ENCODE data around the gene CHRDL2. TPM values are rescaled to one million over a fixed set of nuclear protein-coding genes. Genes with fewer than 3 reads are reported as not detected.
A peak's percentile ranks its signal among the peaks of the same experiment; 100 is the strongest.

CHRDL2 gene
- total and polyA plus RNA-seq, 7 donors = 6.1 to 45.1 (median 14.6) TPM; not detected in 1

- H3K27ac ChIP-seq = peak overlapping the region in 3 of 4 donors; percentile 42 to 64 (median 61)
These were observed 20.8 kb downstream of the CHRDL2 start for GRCh38 chr11:74710281-74710938.

GRCh38 chr11:74709175-74709574 lies 22.1 kb downstream of the CHRDL2 start:
- no peak overlapping the region for H3K4me3 ChIP-seq
- no peaks in the 10 kb centered on the region for H3K9me3 ChIP-seq
- peaks cover 0 to 20% (median 10%) of the 10 kb centered on the region in 4 donors for H3K4me1 ChIP-seq
- no peak for DNase-seq
- peak overlapping the region in 2 of 4 donors; percentile 39 to 61 for H3K27ac ChIP-seq
- WGBS, 2 donors = 62 to 75% methylated on average over 3 of the region's 3 CpGs
- TF ChIP-seq EP300 (IDR thresholded peaks at IDR 0.05) = no peak
- TF ChIP-seq, protein P1, sequence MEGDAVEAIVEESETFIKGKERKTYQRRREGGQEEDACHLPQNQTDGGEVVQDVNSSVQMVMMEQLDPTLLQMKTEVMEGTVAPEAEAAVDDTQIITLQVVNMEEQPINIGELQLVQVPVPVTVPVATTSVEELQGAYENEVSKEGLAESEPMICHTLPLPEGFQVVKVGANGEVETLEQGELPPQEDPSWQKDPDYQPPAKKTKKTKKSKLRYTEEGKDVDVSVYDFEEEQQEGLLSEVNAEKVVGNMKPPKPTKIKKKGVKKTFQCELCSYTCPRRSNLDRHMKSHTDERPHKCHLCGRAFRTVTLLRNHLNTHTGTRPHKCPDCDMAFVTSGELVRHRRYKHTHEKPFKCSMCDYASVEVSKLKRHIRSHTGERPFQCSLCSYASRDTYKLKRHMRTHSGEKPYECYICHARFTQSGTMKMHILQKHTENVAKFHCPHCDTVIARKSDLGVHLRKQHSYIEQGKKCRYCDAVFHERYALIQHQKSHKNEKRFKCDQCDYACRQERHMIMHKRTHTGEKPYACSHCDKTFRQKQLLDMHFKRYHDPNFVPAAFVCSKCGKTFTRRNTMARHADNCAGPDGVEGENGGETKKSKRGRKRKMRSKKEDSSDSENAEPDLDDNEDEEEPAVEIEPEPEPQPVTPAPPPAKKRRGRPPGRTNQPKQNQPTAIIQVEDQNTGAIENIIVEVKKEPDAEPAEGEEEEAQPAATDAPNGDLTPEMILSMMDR (IDR thresholded peaks at IDR 0.05) = no peak
- no peak for TF ChIP-seq POLR2A (IDR thresholded peaks at IDR 0.05)
- no peak for TF ChIP-seq POLR2AphosphoS5 (IDR thresholded peaks at IDR 0.05)
- peaks cover 0 to 71% (median 9%) of the 10 kb centered on the region in 4 donors for H3K36me3 ChIP-seq
- H3K27me3 ChIP-seq = no peaks in the 10 kb centered on the region
- intact Hi-C loops (cut with DNase I) = no loop called here

More at GRCh38 chr11:74710281-74710938, 20.8 kb downstream of the CHRDL2 start:
- Histone ChIP-seq H3K27me3 (no peaks in the 10 kb centered on the region), H3K36me3 (peaks cover 0 to 68% (median 7%) of the 10 kb centered on the region in 4 donors), H3K4me1 (peaks cover 0 to 20% (median 10%) of the 10 kb centered on the region in 4 donors), H3K4me3 (no peak overlapping the region), H3K9me3 (no peaks in the 10 kb centered on the region)
- WGBS, 2 donors = 69 to 78% methylated on average over 8 of the region's 8 CpGs
- intact Hi-C loops (cut with DNase I) = no loop called here
- no peak for DNase-seq
- TF ChIP-seq, protein P1 (IDR thresholded peaks at IDR 0.05) = no peak
- TF ChIP-seq POLR2AphosphoS5 (IDR thresholded peaks at IDR 0.05) (peak in 1 of 4 donors; percentile 44), POLR2A (IDR thresholded peaks at IDR 0.05) (no peak)

DNA sequence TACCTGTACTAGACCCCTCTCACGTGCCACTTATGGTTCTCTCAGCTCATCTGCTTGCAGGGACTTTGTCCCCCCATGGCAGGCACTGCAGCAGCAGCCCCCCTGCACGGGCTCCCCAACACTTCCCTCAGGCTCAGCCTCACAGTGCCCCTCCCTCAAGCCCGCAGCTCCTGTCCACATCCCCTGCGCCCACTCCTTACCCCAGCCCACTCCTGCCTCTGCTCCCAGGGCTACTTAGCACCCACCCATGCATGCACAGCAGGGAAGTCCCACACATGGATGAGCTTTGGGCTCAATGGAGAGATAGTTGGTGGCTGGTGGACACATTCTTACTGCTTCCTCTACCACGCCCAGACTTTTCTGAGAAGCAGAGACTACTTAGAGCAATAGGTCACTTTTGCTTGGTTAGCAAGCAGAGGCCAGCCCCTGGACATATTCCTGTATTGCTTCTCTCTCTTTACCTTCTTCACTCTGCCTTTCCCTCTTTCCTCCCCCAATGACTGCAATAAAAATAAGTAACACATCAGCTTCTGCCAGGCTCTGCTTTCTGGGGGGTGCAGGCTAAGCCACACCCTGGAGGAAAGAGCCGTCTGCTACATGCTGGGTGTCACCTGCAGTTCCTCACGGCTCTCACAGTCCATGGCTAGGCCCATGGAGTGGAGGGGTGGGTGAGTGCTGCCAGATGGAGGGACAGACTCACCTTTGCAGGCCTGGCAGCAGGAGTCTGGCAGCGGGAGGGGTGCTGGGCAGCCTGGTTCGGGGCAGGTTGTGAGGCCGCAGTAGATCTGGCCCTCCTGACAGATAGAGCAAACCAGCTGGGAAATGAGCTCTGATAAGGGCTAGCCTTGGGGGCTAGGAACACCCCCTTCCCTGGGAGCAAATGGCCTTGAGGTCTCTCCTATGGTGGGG lies 23.4 kb downstream of the CHRDL2 start:
- intact Hi-C loops (cut with DNase I) = no loop called here
- DNase-seq = no peak
- peaks cover 0 to 21% (median 10%) of the 10 kb centered on the region in 4 donors for H3K4me1 ChIP-seq
- H3K27ac ChIP-seq = peak overlapping the region in 2 of 4 donors; percentile 7 to 39
- H3K4me3 ChIP-seq = no peak overlapping the region
- H3K27me3 ChIP-seq = no peaks in the 10 kb centered on the region
- TF ChIP-seq, protein P1 (IDR thresholded peaks at IDR 0.05) = no peak
- TF ChIP-seq POLR2AphosphoS5 (IDR thresholded peaks at IDR 0.05) (no peak), EP300 (IDR thresholded peaks at IDR 0.05) (no peak), POLR2A (IDR thresholded peaks at IDR 0.05) (no peak)
- WGBS, 2 donors = 64 to 74% methylated on average over 10 of the region's 10 CpGs
- H3K9me3 ChIP-seq = no peaks in the 10 kb centered on the region
- peaks cover 0 to 75% (median 15%) of the 10 kb centered on the region in 4 donors for H3K36me3 ChIP-seq

DNA sequence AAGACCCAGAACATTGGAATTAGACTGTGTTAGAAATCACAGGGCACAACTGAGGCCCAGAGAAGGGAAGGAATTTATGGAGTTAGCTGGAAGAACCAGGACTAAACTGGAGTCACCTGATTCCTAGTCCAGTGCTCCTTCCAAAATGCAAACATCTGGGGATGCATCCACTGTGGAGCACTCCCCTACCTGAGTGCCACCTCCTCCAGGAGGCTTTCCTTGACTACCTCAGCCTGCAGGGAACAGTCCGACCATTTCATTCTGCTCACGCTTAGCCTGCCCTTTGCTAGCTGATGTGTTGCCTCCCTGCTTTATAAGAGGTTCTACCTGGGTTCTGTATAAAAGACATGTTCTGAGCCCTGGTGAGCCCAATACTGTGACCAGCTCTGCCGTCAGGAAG lies 24.0 kb downstream of the CHRDL2 start:
- Histone ChIP-seq H3K27ac (no peak overlapping the region), H3K27me3 (no peaks in the 10 kb centered on the region), H3K36me3 (peaks cover 0 to 78% (median 15%) of the 10 kb centered on the region in 4 donors), H3K4me3 (no peak overlapping the region), H3K9me3 (no peaks in the 10 kb centered on the region), H3K4me1 (peaks cover 0 to 27% (median 10%) of the 10 kb centered on the region in 4 donors)
- WGBS, 2 donors = 96 to 99% methylated on average over 3 of the region's 3 CpGs
- intact Hi-C loops (cut with DNase I) = no loop called here
- TF ChIP-seq EP300 (IDR thresholded peaks at IDR 0.05) = no peak
- TF ChIP-seq POLR2AphosphoS5 (IDR thresholded peaks at IDR 0.05) = no peak
- TF ChIP-seq, protein P1 (IDR thresholded peaks at IDR 0.05) = no peak
- TF ChIP-seq POLR2A (IDR thresholded peaks at IDR 0.05) = no peak
- no peak for DNase-seq
